HCT116 (cell line): ENCODE measurements around the gene MAPKAP1. TPM values are rescaled to one million over a fixed set of nuclear protein-coding genes. Genes with fewer than 3 reads are reported as not detected.

ENCODE experiments used
- ATAC-seq: fragments of 200-7000 bp; cut with Tn5 transposase; 2 replicates; pipeline ENCODE4 v1.9.1; 2020; ENCODE audit warnings: mild to moderate bottlenecking, moderate library complexity
- BruUV-seq: library from RNA; stranded (reverse); fragments of 400-500 nt; replicated peaks from 2 replicates; lab custom pipeline; 2021; lab: Mats Ljungman, UMichigan
- CTCF ChIA-PET: fragments of 300-600 bp; sonication (Branson Sonifier 250); formaldehyde crosslinking; loops from one replicate; lab custom pipeline; 2021; ENCODE audit warnings: antibody characterized with exemption; lab: Charles Lee
- POLR2A ChIA-PET: fragments of 300-600, 350-600 bp; sonication (Branson Sonifier 250); formaldehyde crosslinking; loops from one replicate; lab custom pipeline; 2021; ENCODE audit warnings: antibody characterized with exemption; lab: Charles Lee
- RAD21 ChIA-PET, 2 experiments: fragments of 300-600 bp; sonication (Branson Sonifier 250); formaldehyde crosslinking; loops; one replicate each; lab custom pipeline; 2023; ENCODE audit warnings: low total read pairs in 2 of 2; ENCODE audit not compliant: uncharacterized antibody in 2 of 2, unreplicated experiment in 2 of 2, low non-redundant PET in 1 of 2; lab: Charles Lee
- DNase-seq: peaks from one replicate; pipeline ENCODE4 v3.0.0-alpha.2; 2010; ENCODE audit warnings: low read depth, low spot score
- H2AFZ ChIP-seq: fragments of 200-600 bp; shearing (Covaris generic), sonication (generic); 2 replicates; pipeline ENCODE4 v1.6.1; 2017; ENCODE audit warnings: low read depth, mixed run types, mixed read lengths, antibody characterized with exemption, low read length; ENCODE audit not compliant: poor library complexity, severe bottlenecking
- H3K27ac ChIP-seq: 2 replicates; pipeline ENCODE4 v1.5.1; 2012; ENCODE audit warnings: low read depth, low read length
- H3K27me3 ChIP-seq: fragments of 200-600 bp; sonication (generic); 2 replicates; pipeline ENCODE4 v1.6.1; 2016; ENCODE audit warnings: mixed run types, low read length, mixed read lengths; ENCODE audit not compliant: insufficient read depth
- H3K36me3 ChIP-seq, 2 experiments: fragments of 200-500 bp in 1 of 2; fragments of 200-600 bp in 1 of 2; sonication (Bioruptor generic) in 1 of 2; sonication (generic) in 1 of 2; 2 replicates each; pipeline versions ENCODE4 v1.5.1 to v1.6.1; 2014 to 2016; ENCODE audit warnings: low read length in 2 of 2, inconsistent platforms in 1 of 2, mixed read lengths in 1 of 2, mixed run types in 1 of 2; ENCODE audit not compliant: insufficient read depth in 2 of 2, control insufficient read depth in 1 of 2
- H3K4me1 ChIP-seq, 2 experiments: fragments of 200-600 bp in 1 of 2; sonication (generic) in 1 of 2; 2 replicates each; pipeline versions ENCODE4 v1.5.1 to v1.6.1; 2012 to 2017; ENCODE audit warnings: low read length in 2 of 2, inconsistent platforms in 1 of 2, mild to moderate bottlenecking in 1 of 2, mixed read lengths in 1 of 2, mixed run types in 1 of 2, moderate library complexity in 1 of 2; ENCODE audit not compliant: insufficient read depth in 2 of 2, control insufficient read depth in 1 of 2
- H3K4me2 ChIP-seq: fragments of 200-600 bp; sonication (generic); 2 replicates; pipeline ENCODE4 v1.6.1; 2017; ENCODE audit warnings: mixed run types, low read length, mixed read lengths
- H3K4me3 ChIP-seq, 2 experiments: fragments of 200-600 bp in 1 of 2; sonication (generic) in 1 of 2; replicated peaks in 1 of 2; 2 replicates each; pipeline ENCODE4 v1.5.1; 2011 to 2016; ENCODE audit warnings: low read length in 2 of 2, control low read depth in 1 of 2, low read depth in 1 of 2, mild to moderate bottlenecking in 1 of 2, mixed read lengths in 1 of 2, mixed run types in 1 of 2
- H3K79me2 ChIP-seq: fragments of 200-600 bp; sonication (generic); 2 replicates; pipeline ENCODE4 v1.6.1; 2017; ENCODE audit warnings: mild to moderate bottlenecking, mixed run types, low read length, moderate library complexity, mixed read lengths; ENCODE audit not compliant: insufficient read depth
- H3K9ac ChIP-seq: fragments of 200-600 bp; sonication (generic); 2 replicates; pipeline ENCODE4 v1.6.1; 2016; ENCODE audit warnings: low read length, mixed read lengths
- H3K9me2 ChIP-seq: fragments of 200-600 bp; sonication (generic), shearing (Covaris generic); 2 replicates; pipeline ENCODE4 v1.6.1; 2017; ENCODE audit warnings: mixed run types, mild to moderate bottlenecking, moderate library complexity; ENCODE audit not compliant: insufficient read depth
- H3K9me3 ChIP-seq, 2 experiments: fragments of 200-500 bp in 1 of 2; fragments of 200-600 bp in 1 of 2; sonication (Bioruptor generic) in 1 of 2; sonication (generic) in 1 of 2; 2 replicates each; pipeline ENCODE4 v1.6.1; 2014 to 2017; ENCODE audit warnings: low read length in 2 of 2, mixed read lengths in 2 of 2, inconsistent platforms in 1 of 2, low read depth in 1 of 2, mild to moderate bottlenecking in 1 of 2, mixed run types in 1 of 2, moderate library complexity in 1 of 2; ENCODE audit not compliant: control insufficient read depth in 1 of 2, insufficient read depth in 1 of 2
- H4K20me1 ChIP-seq: fragments of 200-600 bp; sonication (generic), shearing (Covaris generic); 2 replicates; pipeline ENCODE4 v1.6.1; 2017; ENCODE audit warnings: mixed run types, mild to moderate bottlenecking, moderate library complexity; ENCODE audit not compliant: insufficient read depth
- CEBPB ChIP-seq: IDR thresholded peaks from 2 replicates; pipeline ENCODE4 v1.6.1; 2012; ENCODE audit warnings: low read depth
- CTCF ChIP-seq, 3 experiments: fragments of 200-600 bp in 1 of 3; sonication (generic) in 1 of 3; IDR thresholded peaks in 2 of 3; conservative IDR thresholded peaks in 1 of 3; 2 replicates each; pipeline ENCODE4 v1.5.1; 2012 to 2017; ENCODE audit warnings: low read depth in 2 of 3, low read length in 2 of 3, antibody characterized with exemption in 1 of 3, borderline replicate concordance in 1 of 3, control low read depth in 1 of 3, mild to moderate bottlenecking in 1 of 3, mixed read lengths in 1 of 3, mixed run types in 1 of 3, moderate library complexity in 1 of 3; ENCODE audit not compliant: insufficient read depth in 1 of 3
- ELF1 ChIP-seq: IDR thresholded peaks from 2 replicates; pipeline ENCODE4 v1.6.1; 2012; ENCODE audit warnings: low read depth, borderline replicate concordance
- POLR2AphosphoS5 ChIP-seq: IDR thresholded peaks from 2 replicates; pipeline ENCODE4 v1.6.1; 2011; ENCODE audit warnings: mild to moderate bottlenecking, low read depth, low read length, moderate library complexity
- REST ChIP-seq: IDR thresholded peaks from 2 replicates; pipeline ENCODE4 v1.6.1; 2012; ENCODE audit warnings: low read depth
- YY1 ChIP-seq: IDR thresholded peaks from 2 replicates; pipeline ENCODE4 v1.6.1; 2011; ENCODE audit warnings: low read length, low read depth, moderate library complexity, mild to moderate bottlenecking; ENCODE audit not compliant: insufficient replicate concordance; ENCODE audit errors: extremely low read depth
- ZFX ChIP-seq: fragments of 450-650 bp; IDR thresholded peaks from 2 replicates; pipeline ENCODE4 v1.6.1; 2017
- intact Hi-C: fragments of 100-400 bp; cut with micrococcal nuclease; formaldehyde crosslinking; loops from 2 replicates; pipeline ENCODE4 v1.10.0; 2022
- total RNA-seq: library from RNA; stranded (reverse); gene quantifications from one replicate; pipeline ENCODE4 v1.2.1, GENCODE V29; 2021; ENCODE audit not compliant: unreplicated experiment

MAPKAP1 gene
- total RNA-seq, 1 experiment from 2014 or later, result 72.5 TPM

GRCh38 chr9:125635888-125636287 lies 71.1 kb downstream of the MAPKAP1 start (continued):
- TF ChIP-seq REST (no peak), YY1 (no peak), POLR2AphosphoS5 (no peak), ELF1 (no peak)

GRCh38 chr9:125634040-125634717 lies 72.8 kb downstream of the MAPKAP1 start:
- ChIA-PET POLR2A (no interaction called here), CTCF (no interaction called here), RAD21 (no interaction called here)
- Histone ChIP-seq H2AFZ (no peak overlapping the region), H3K9me2 (no peaks in the 10 kb centered on the region), H3K9ac (0 out of 2 replicates have a peak overlapping the region, but pooled peaks have one; percentile 10), H3K4me3 (no peak overlapping the region), H3K27me3 (no peaks in the 10 kb centered on the region), H3K4me1 (peaks cover 25 to 49% of the 10 kb centered on the region in 2 experiments), H4K20me1 (no peaks in the 10 kb centered on the region), H3K4me2 (peak overlapping the region; percentile 71), H3K79me2 (peaks cover 68% of the 10 kb centered on the region)
- ATAC-seq, result no peak
- TF ChIP-seq CTCF (IDR thresholded peaks at IDR 0.05 in 2 of 3, conservative IDR thresholded peaks at IDR 0.05 in 1 of 3; ENCODE audit: borderline replicate concordance in 1 of 3, insufficient read depth in 1 of 3, low read depth in 2 of 3, low read length in 2 of 3) (no peak), ZFX (no peak), CEBPB (peak; percentile 32; the same call in 1 of the 2 replicates), ELF1 (no peak)
- TF ChIP-seq, all 23 proteins: peak for 1
- intact Hi-C loops, result no loop called here
- no peaks in the 10 kb centered on the region for H3K36me3 ChIP-seq
- DNase-seq, result no peak
- H3K9me3 ChIP-seq, result no peaks in the 10 kb centered on the region
- no peak overlapping the region for H3K27ac ChIP-seq
- BruUV-seq, result no TSS peak
